GM18907 (cell line): ENCODE measurements around the gene KCNJ18.
"Not testable (repeated sequence)": the region's sequence is repeated elsewhere in the genome, so short reads cannot be mapped to it uniquely, and the experiment has no call there.

Experiments
- ATAC-seq: cut with Tn5 transposase; IDR thresholded peaks from one replicate; pipeline ENCODE4 v1.9.1; 2021; ENCODE audit warnings: mild to moderate bottlenecking, moderate library complexity; ENCODE audit not compliant: unreplicated experiment

Gene KCNJ18

DNA sequence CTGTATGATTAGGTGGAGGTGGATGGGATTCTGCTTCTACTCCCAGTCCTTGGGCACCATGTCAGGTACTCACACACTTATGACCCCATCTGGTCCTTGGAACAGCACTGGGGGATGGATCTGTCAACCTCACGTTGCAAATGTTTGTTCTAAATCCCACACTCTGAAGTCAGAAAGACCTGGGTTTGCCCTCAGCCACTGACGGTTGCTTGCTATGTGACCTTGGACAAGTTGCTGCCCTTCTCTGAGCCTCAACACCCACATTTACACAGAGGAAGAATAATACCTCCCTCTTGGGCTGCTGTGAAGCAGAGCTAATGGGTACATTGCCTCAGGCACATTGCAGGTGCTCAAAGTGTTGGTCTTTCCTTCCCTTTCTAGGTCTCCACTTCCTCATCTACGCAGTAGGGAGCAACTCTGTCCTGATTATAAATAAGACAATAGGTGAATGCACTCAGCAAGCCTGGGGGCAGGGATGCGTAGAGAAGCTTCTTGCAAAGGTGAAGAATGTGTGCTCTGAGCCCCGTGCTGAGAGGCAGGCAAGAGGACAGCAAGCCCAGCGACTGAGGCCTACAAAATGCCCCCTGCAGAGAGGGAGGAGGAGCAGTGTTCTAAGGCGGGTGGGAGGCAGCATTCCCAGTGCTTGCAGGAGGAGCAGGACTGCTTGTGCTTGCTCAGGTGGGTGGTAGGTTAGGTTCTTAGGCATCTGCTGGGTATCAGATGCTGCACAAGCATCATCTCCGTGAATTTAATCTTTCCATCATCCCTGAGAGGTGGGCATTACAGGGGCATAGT lies 21.8 kb upstream of the KCNJ18 start:
- ATAC-seq, result not testable (repeated sequence)

DNA sequence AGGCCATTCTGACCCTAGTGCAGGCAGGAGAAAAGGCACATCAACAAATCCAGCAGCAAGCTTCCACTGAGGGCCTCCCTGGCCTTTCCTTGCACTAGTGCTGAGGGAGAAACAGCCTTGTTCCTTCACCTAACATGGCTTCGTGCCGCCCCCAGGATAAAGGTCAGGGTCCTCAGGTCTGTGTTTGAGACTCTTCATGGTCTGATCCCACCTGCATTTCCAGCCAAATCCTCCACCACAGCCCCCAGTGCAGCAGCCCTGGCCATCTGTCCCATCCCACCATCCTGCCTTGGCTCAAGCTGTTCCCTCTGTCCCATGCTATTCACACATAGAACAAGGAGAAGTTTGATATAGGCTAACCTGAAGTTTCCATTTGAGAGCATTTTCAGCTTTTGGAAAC lies 20.9 kb upstream of the KCNJ18 start:
- ATAC-seq, result not testable (repeated sequence)

DNA sequence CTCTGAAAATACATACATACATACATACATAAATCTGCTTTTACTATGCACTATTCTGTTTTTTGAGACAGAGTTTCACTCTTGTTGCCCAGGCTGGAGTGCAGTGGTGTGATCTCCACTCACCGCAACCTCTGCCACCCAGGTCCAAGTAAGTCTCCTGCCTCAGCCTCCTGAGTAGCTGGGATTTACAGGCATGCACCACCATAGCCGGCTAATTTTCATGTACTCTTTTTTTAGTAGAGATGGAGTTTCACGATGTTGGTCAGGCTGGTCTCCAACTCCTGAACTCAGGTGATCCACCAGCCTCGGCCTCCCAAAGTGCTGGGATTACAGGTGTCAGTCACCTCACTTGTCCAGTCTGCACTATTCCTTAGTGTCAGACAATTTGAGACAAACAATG lies 20.5 kb upstream of the KCNJ18 start:
- ATAC-seq, result not testable (repeated sequence)

DNA sequence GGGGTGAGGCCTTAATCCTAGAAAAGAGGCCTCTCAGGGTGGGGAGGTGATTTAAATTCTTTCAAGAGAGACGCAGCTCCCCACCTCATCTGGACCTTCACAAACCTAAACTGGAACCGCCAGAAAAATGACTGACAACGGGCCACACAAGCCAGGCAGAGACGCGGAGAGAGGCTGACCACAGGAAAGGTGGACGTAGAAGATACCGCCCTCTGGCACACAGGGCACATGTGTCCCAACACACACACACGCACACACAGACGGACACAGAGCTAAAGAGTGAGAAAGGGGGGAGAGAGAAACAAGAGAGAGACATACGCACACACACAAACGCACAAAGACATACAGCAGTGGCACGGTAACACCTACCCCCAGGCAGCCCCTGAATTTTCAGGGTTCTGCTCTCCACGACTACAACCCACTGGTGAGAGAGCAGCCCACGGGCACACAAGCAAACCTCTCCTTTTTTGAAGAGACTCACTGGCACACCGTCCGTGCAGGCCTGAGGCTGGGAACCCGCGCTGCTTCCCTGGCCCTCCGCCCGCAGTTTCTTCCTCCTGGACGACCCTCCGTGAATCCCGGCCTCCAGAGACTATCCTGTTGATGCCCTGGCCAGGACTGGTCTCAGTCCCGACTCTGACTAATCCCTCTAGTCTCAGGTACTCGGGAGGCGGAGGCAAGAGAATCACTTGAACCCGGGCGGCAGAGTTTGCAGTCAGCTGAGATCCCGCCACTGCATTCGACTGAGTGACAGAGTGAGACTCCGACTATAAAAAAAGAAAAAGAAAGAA lies 18.7 kb upstream of the KCNJ18 start:
- not testable (repeated sequence) for ATAC-seq

DNA sequence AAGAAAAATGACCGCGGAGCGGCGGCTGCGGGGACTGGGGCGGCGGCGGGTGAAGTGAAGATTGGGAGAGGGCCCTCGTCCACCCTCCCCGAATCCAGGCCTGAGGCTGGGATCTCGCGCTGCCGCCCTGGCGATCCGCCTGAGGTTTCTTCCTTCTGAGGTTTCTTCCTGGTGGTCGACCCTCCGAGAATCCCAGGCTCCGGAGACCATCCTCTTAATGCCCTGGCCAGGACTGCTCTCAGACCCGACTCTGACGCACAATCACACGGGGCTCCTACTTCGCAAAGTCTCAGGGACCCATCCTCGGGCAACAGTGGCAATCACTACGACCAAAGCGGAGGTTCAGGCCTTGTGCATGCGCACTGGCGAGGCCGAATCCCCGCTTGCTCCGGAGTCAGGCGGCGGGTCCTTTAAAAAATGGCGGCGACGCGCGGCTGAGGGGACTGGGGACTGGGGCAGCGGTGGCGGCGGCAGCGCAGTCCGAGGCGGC lies 18.0 kb upstream of the KCNJ18 start:
- ATAC-seq, result no peak

DNA sequence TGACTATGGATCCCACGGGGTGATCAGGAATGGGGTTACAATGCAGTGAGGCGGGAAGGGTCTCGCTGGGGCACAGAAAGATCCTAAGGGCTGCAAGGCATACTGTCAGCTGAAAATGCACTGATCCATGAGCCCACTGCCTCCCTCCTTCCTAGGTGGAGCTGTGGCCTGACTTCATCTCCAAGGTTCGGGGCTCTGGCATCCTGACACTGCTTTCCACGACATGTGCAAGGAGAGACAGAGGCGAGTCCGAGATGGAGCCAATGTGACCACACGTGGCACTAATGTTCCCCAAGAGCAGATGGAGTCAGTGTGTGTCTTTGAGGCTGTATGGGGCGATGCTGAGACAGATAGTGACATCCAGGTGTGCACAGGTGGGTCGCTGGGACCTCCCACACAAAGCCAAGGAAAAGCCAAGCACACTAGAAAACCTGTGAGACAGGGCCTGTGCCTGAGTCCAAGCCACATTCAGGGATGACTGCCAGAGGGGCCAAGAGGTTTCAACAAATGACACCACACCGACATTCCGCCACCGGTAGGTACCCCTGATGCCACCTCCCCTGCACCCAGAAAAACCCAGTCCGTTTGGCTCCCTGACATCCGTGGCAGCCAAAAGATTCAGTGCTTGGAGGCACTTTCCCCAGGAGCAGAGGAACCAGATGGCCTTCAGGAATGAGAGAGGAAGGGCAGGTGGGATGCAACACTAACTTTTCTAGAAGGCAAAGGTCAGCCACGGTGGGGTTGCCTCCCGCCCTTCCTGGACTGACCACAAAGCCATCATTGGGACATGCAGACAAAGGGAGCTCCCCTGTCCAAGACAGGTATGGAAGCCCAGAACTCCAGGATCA lies 17.2 kb upstream of the KCNJ18 start:
- not testable (repeated sequence) for ATAC-seq

DNA sequence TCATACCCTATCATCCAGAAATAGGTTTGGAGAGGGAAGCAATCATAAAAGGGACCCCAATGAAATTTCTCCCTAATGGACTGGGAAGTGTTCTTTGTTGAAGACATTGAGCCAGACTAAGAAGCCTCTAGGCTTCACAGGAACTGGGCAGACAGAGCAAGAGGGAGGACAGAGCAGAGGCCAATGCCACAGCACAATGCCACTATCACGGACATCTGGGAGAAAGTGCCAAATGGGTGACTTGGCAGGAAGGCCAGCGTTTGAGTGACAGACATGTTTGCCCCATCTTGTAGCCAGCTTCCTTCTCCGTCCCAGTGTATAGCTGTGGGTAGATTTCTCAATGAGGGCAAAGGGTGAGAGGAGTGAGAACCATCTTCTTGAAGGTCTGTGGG lies 16.6 kb upstream of the KCNJ18 start:
- ATAC-seq, result not testable (repeated sequence)

DNA sequence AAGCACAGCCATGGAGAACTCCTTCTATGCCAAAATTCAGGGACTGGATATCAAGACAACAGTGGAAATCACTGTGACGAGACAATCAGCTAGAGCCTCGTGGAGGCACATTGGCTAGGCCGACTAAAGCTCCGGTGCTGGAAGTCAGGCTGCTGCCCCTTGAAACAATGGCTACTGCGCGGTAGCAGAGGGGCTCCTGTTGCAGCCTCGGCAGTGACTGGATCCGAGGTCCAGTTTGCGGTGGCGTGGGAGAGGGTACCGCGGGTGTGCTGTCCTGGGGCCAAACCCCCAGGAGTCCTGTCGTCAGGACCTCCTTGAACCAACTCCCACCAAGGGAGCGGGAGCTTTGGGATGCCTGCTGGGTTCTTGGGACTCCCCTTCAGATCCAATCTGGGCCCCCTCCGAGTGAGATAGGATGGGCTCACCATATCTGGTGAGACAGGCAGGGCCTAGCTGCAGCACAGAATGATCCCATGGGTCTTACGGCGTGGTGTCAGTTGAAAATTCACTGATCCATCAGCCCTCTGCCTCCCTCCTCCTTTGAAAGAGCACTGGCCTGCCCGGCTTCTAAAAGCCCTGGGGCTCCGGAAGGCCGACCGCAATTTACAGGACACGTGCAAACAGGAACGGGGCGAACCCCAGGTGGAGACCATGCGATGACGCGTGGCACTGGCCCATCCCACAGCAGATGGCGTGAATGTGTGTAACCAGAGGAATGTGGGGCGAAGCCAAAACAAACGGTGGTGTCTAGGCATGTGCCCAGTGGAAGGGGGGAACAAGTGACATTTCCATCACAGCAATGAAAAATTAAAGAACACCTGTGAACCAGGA lies 15.8 kb upstream of the KCNJ18 start:
- ATAC-seq, result no peak

DNA sequence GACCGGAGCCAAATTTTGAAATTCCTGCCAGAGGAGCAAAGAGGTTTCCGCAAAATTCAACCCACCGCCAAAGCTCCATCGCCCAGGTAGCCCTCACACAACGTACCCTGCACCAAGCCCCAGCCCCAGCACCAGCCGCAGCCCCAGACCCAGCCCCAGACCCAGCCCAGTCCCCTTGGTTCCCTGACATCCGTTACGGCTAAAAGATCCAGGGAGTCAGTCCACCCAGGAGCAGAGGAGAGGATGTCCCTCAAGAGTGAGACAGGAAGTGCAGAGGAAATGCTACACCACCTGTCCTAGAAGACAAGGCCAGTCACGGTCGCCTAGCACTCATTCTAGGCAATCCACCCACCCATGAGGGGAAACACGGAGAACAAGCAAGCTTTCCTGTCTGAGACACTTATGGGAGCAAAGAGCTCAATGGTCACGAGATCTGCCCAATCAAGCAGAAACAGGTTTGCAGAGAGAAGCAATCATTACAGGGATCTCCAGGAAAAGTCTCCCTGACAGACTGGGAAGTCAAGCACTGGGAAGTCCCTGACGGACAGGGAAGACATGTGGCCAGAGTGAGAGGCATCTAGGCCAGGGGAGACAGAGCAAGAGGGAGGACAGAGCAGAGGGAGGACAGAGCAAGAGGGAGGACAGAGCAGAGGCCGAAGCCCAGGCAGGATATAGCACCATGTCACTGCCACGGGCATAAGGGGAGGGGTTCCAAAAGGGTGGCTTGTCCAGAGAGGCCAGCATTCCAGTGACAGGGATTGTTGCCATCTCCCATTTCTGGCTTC lies 15.0 kb upstream of the KCNJ18 start:
- no peak for ATAC-seq

DNA sequence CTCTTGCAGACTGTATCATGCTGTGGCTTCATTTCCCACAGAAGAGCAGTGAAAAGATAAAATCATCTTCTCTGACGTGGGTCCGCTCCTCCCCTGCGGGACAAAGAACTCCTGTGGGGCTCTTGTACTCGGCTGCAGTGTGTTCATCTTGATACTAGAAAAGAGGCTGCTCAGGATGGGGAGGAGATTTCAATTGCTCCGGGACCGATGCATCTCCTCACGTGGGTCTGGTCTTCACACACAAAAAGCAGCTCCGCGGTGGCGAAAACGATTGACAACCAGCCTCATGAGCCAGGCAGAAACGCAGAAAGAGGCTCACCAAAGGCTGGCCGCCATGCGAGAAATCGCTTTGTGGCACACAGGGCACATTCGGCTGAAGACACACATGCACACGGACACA lies 14.4 kb upstream of the KCNJ18 start:
- ATAC-seq, result no peak

DNA sequence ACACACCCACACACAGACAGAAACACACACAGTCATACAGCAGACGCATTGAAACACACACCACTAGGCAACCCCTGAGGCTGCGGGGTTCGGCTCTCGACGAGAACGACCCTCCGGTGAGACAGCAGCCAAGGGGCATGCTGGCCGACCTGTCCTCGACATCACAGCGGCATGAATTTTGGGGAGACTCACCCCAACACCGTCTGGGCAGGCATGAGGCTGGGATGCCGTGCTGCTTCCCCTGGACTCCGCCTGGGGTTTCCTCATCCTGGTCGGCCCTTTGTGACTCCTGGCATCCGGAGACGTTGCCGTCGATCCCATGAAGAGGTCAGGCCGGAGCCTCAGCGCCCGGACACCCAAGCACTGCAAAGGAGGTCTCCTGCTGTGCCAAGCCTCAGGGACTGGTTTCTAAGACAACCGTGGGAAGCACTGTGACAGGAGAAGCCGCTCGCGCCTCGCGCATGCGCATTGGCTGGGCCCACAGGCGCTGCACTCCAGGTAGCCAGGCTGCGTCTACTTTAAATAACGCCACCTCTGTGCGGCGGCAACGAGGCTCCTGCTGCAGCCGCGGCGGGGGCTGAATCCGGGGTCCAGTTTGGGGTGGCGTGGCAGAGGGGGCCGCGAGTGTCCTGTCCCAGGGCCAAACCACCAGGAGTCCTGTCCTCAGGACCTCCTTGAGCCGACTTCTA lies 13.8 kb upstream of the KCNJ18 start:
- ATAC-seq, result no peak

DNA sequence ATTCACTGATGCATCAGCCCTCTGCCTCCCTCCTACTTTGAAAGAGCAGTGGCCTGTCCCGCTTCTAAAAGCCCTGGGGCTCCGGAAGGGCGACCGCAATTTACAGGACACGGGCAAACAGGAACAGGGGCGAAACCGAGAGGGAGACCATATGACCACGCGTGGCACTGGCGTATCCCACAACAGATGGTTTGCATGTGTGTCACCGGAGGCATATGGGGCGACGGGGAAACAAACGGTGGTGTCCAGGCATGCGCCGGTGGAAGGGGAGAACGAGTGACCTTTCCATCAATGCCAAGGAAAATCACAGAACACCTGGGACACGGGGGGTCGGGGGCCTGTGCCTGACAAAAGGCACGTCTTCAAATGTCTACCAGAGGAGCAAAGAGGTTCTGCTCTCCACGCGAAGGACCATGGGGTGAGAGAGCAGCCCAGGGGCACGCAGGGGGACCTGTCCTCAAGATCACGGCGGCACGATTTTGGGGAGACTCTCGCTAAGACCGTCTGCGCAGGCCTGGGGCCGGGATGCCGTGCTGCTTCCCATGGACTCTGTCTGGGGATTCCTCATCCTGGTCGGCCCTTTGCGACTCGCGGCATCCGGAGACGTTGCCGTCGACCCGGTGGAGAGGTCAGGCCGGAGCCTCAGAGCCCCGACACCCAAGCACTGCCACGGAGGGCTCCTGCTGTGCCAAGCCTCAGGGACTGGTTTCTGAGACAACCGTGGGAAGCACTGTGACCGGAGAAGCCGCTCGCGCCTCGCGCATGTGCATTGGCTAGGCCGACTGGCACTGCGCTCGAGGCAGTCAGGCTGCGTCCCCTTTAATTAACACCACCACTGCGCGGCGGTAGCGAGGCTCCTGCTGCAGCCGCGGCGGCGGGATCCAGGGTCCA lies 12.8 kb upstream of the KCNJ18 start:
- no peak for ATAC-seq

DNA sequence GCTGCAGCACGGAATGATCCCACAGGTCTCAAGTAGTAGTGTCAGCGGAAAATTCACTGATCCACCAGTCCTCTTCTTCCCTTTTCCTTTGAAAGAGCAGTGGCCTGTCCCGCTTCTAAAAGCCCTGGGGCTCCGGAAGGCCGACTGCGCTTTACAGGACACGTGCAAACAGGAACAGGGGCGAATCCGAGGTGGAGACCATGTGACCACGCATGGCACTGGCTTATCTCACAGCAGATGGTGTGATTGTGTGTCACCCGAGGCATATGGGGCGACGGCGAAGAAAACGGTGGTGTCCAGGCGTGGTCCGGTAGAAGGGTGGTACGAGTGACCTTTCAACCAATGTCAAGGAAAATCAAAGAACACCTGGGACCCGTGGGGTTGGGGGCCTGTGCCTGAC lies 12.0 kb upstream of the KCNJ18 start:
- no peak for ATAC-seq

DNA sequence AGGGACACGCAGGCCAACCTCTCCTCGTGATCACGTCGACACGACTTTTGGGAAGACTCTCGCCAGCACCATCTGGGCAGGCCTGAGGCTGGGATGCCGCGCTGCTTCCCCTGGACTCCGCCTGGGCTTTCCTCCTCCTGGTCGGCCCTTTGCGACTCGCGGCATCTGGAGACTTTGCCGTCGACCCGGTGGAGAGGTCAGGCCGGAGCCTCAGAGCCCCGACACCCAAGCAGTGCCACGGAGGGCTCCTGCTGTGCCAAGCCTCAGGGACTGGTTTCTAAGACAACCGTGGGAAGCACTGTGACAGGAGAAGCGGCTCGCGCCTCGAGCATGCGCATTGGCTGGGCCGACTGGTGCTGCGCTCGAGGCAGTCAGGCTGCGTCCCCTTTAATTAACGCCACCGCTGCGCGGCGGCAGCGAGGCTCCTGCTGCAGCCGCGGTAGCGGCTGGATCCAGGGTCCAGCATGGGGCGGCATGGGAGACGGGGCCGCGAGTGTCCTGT lies 11.4 kb upstream of the KCNJ18 start:
- not testable (repeated sequence) for ATAC-seq

DNA sequence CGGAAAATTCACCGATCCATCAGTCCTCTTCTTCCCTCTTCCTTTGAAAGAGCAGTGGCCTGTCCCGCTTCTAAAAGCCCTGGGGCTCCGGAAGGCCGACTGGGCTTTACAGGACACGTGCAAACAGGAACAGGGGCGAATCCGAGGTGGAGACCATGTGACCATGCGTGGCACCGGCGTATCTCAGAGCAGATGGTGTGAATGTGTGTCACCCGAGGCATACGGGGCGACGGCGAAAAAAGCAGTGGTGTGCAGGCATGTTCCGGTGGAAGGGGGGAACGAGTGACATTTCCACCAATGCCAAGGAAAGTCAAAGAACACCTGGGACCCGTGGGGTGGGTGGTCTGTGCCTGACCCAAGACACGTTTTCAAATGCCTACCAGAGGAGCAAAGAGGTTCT lies 10.7 kb upstream of the KCNJ18 start:
- ATAC-seq, result not testable (repeated sequence)

DNA sequence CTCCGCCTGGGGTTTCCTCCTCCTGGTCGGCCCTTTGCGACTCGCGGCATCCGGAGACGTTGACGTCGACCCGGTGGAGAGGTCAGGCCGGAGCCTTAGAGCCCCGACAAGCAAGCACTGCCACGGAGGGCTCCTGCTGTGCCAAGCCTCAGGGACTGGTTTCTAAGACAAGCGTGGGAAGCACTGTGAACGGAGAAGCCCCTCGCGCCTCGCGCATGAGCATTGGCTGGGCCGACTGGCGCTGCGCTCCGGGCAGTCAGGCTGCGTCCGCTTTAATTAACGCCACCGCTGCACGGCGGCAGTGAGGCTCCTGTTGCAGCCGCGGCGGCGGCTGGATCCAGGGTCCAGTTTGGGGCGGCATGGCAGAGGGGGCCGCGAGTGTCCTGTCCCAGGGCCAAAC lies 10.2 kb upstream of the KCNJ18 start:
- not testable (repeated sequence) for ATAC-seq

DNA sequence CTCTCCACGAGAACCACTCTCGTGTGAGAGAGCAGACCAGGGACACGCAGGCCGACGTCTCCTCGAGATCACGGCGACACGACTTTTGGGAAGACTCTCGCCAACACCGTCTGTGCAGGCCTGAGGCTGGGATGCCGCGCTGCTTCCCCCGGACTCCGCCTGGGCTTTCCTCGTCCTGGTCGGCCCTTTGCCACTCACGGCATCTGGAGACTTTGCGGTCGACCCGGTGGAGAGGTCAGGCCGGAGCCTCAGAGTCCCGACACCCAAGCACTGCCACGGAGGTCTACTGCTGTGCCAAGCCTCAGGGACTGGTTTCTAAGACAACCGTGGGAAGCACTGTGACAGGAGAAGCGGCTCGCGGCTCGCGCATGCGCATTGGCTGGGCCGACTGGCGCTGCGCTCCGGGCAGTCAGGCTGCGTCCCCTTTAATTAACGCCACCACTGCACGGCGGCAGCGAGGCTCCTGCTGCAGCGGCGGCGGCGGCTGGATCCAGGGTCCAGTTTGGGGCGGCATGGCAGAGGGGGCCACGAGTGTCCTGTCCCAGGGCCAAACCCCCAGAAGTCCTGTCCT lies 9.1 kb upstream of the KCNJ18 start:
- not testable (repeated sequence) for ATAC-seq
